H1 (cell line): ENCODE data around the gene FHAD1. TPM values are rescaled to one million over a fixed set of nuclear protein-coding genes. Genes with fewer than 3 reads are reported as not detected.

Experiments
- CTCF ChIA-PET: fragments of 300-600 bp; sonication (Branson Sonifier 250); formaldehyde crosslinking; loops from one replicate; lab custom pipeline; 2021; ENCODE audit not compliant: partially characterized antibody; lab: Charles Lee
- POLR2A ChIA-PET: fragments of 300-600 bp; sonication (Branson Sonifier 250); formaldehyde crosslinking; loops from one replicate; lab custom pipeline; 2021; ENCODE audit warnings: inconsistent platforms; ENCODE audit not compliant: partially characterized antibody; lab: Charles Lee
- DNase-seq, 2 experiments: peaks; one replicate each; pipeline versions ENCODE4 v3.0.0 to v3.0.0-alpha.2; 2010 to 2022; ENCODE audit warnings: low spot score in 2 of 2, low read depth in 1 of 2, mixed read lengths in 1 of 2
- FAIRE-seq: peaks from 2 replicates; lab custom pipeline; 2011; peaks lifted over from hg19 to GRCh38; lab: Jason Lieb, UNC
- H2AFZ ChIP-seq: 2 replicates; pipeline ENCODE4 v1.8.1; 2012; ENCODE audit warnings: low read length, inconsistent platforms
- H2AK5ac ChIP-seq: 2 replicates; pipeline ENCODE4 v1.6.1; 2013; ENCODE audit warnings: low read depth, low read length
- H2BK120ac ChIP-seq: replicated peaks from 2 replicates; pipeline ENCODE3; 2013; ENCODE audit warnings: low read depth, low read length, inconsistent platforms
- H2BK12ac ChIP-seq: 2 replicates; pipeline ENCODE4 v1.6.1; 2013; ENCODE audit warnings: low read depth, low read length
- H2BK15ac ChIP-seq: 2 replicates; pipeline ENCODE4 v1.6.1; 2013; ENCODE audit warnings: low read length
- H2BK20ac ChIP-seq: 2 replicates; pipeline ENCODE4 v1.6.1; 2013; ENCODE audit warnings: low read length
- H2BK5ac ChIP-seq: 2 replicates; pipeline ENCODE4 v1.6.1; 2013; ENCODE audit warnings: low read depth, low read length
- H3K14ac ChIP-seq: 2 replicates; pipeline ENCODE4 v1.6.1; 2013; ENCODE audit warnings: inconsistent platforms; ENCODE audit not compliant: insufficient read length
- H3K18ac ChIP-seq: 2 replicates; pipeline ENCODE4 v1.6.1; 2013; ENCODE audit warnings: low read length; ENCODE audit errors: extremely low read depth
- H3K23ac ChIP-seq: 2 replicates; pipeline ENCODE4 v1.6.1; 2013; ENCODE audit warnings: inconsistent platforms; ENCODE audit not compliant: insufficient read length
- H3K23me2 ChIP-seq: 2 replicates; pipeline ENCODE4 v1.6.1; 2013; ENCODE audit warnings: low read depth, low read length
- H3K27ac ChIP-seq: 2 replicates; pipeline ENCODE4 v1.6.1; 2011; ENCODE audit warnings: low read depth, low read length, inconsistent platforms
- H3K27me3 ChIP-seq, 4 experiments: replicated peaks in 1 of 4; 1 replicate in 1 of 4; 2 replicates in 3 of 4; pipeline versions ENCODE4 v1.6.1 to v1.8.1; 2011 to 2013; ENCODE audit warnings: low read length in 3 of 4, mild to moderate bottlenecking in 3 of 4, inconsistent platforms in 2 of 4, mixed read lengths in 2 of 4, moderate library complexity in 1 of 4; ENCODE audit not compliant: control insufficient read depth in 3 of 4, insufficient read depth in 3 of 4; ENCODE audit errors: extremely low read depth in 1 of 4
- H3K36me3 ChIP-seq, 4 experiments: 2 replicates each; pipeline versions ENCODE4 v1.6.1 to v1.8.1; 2011 to 2013; ENCODE audit warnings: mild to moderate bottlenecking in 4 of 4, low read length in 3 of 4, moderate library complexity in 2 of 4, control low read depth in 1 of 4, inconsistent platforms in 1 of 4; ENCODE audit not compliant: insufficient read depth in 4 of 4, control insufficient read depth in 2 of 4
- H3K4ac ChIP-seq: replicated peaks from 2 replicates; pipeline ENCODE3; 2013; ENCODE audit warnings: low read length, low read depth, mixed read lengths, inconsistent platforms; ENCODE audit not compliant: insufficient read length
- H3K4me1 ChIP-seq, 4 experiments: replicated peaks in 1 of 4; 1 replicate in 1 of 4; 2 replicates in 3 of 4; pipeline versions ENCODE4 v1.6.1 to v1.8.1; 2011 to 2013; ENCODE audit warnings: low read length in 3 of 4, inconsistent platforms in 2 of 4, mixed read lengths in 1 of 4; ENCODE audit not compliant: insufficient read depth in 4 of 4, control insufficient read depth in 3 of 4
- H3K4me2 ChIP-seq, 2 experiments: 2 replicates each; pipeline versions ENCODE4 v1.6.1 to v1.8.1; 2011 to 2013; ENCODE audit warnings: low read depth in 2 of 2, low read length in 2 of 2, control low read depth in 1 of 2, inconsistent platforms in 1 of 2, mild to moderate bottlenecking in 1 of 2; ENCODE audit not compliant: insufficient read depth in 1 of 2
- H3K4me3 ChIP-seq, 4 experiments: fragments of 200-600, 300-600 bp in 1 of 4; sonication (generic), shearing (Covaris generic), sonication (Bioruptor Twin) in 1 of 4; 2 replicates each; pipeline versions ENCODE4 v1.5.1 to v1.8.1; 2011 to 2016; ENCODE audit warnings: low read length in 4 of 4, low read depth in 3 of 4, control low read depth in 2 of 4, inconsistent platforms in 2 of 4, mild to moderate bottlenecking in 2 of 4, mixed read lengths in 1 of 4, moderate library complexity in 1 of 4; ENCODE audit not compliant: insufficient read depth in 2 of 4; ENCODE audit errors: extremely low read depth in 1 of 4
- H3K56ac ChIP-seq: replicated peaks from 2 replicates; pipeline ENCODE3; 2013; ENCODE audit warnings: low read depth, mild to moderate bottlenecking, mixed read lengths, low read length, inconsistent platforms; ENCODE audit not compliant: insufficient read length
- H3K79me1 ChIP-seq: 2 replicates; pipeline ENCODE4 v1.6.1; 2013; ENCODE audit warnings: low read depth, low read length, control low read depth
- H3K79me2 ChIP-seq, 2 experiments: 2 replicates each; pipeline versions ENCODE4 v1.6.1 to v1.8.1; 2012 to 2013; ENCODE audit warnings: low read length in 2 of 2, mild to moderate bottlenecking in 2 of 2, inconsistent platforms in 1 of 2; ENCODE audit not compliant: insufficient read depth in 2 of 2, control insufficient read depth in 1 of 2
- H3K9ac ChIP-seq, 4 experiments: replicated peaks in 1 of 4; 1 replicate in 1 of 4; 2 replicates in 3 of 4; pipeline versions ENCODE4 v1.6.1 to v1.8.1; 2011 to 2013; ENCODE audit warnings: low read depth in 3 of 4, low read length in 3 of 4, control low read depth in 2 of 4, mild to moderate bottlenecking in 2 of 4, moderate library complexity in 2 of 4, inconsistent platforms in 1 of 4; ENCODE audit errors: extremely low read depth in 1 of 4
- H3K9me3 ChIP-seq, 2 experiments: 2 replicates each; pipeline versions ENCODE4 v1.6.1 to v1.8.1; 2012 to 2013; ENCODE audit warnings: mild to moderate bottlenecking in 2 of 2, moderate library complexity in 2 of 2, control low read depth in 1 of 2, inconsistent platforms in 1 of 2, low read depth in 1 of 2, low read length in 1 of 2, mixed read lengths in 1 of 2; ENCODE audit not compliant: insufficient read depth in 2 of 2
- H4K20me1 ChIP-seq, 2 experiments: replicated peaks in 1 of 2; 2 replicates each; pipeline versions ENCODE3 to v1.8.1; 2011 to 2013; ENCODE audit warnings: inconsistent platforms in 2 of 2, low read length in 2 of 2, mild to moderate bottlenecking in 1 of 2; ENCODE audit not compliant: insufficient read depth in 2 of 2, control insufficient read depth in 1 of 2
- H4K5ac ChIP-seq: 2 replicates; pipeline ENCODE4 v1.6.1; 2013; ENCODE audit warnings: low read length, low read depth, mixed read lengths, inconsistent platforms; ENCODE audit not compliant: insufficient read length
- H4K8ac ChIP-seq: 2 replicates; pipeline ENCODE4 v1.8.0; 2013; ENCODE audit warnings: mild to moderate bottlenecking, moderate library complexity, low read length, inconsistent platforms; ENCODE audit not compliant: insufficient read depth; ENCODE audit errors: extremely low read depth
- H4K91ac ChIP-seq: replicated peaks from 2 replicates; pipeline ENCODE3; 2013; ENCODE audit warnings: low read length, mixed read lengths, inconsistent platforms; ENCODE audit not compliant: insufficient read length
- KDM4A ChIP-seq: IDR thresholded peaks from one replicate; pipeline ENCODE4 v1.7.1; 2012; ENCODE audit warnings: low read depth, mild to moderate bottlenecking, moderate library complexity, low read length, inconsistent platforms; ENCODE audit not compliant: severe bottlenecking
- WGBS, 2 experiments: shearing (Covaris generic) in 1 of 2; methylation state at CpG; one replicate each; pipeline versions ENCODE4 v1.1.6 to v1.1.7; 2013 to 2015; ENCODE audit warnings: low lambda C conversion rate in 2 of 2, mixed read lengths in 2 of 2, inconsistent platforms in 1 of 2, low coverage in 1 of 2, missing lambda C conversion rate in 1 of 2; ENCODE audit not compliant: insufficient replicate concordance in 2 of 2, insufficient coverage in 1 of 2, insufficient read length in 1 of 2; ENCODE audit errors: extremely low coverage in 1 of 2, missing lambda C conversion rate in 1 of 2; 5-methylcytosine and 5-hydroxymethylcytosine counted together
- polyA plus RNA-seq, 7 experiments: library from polyadenylated mRNA; depleted of rRNA in 3 of 7; stranded (reverse) in 5 of 7; unstranded in 2 of 7; fragments of >200 nt in 5 of 7; fragments of 200-250 nt in 2 of 7; gene quantifications; 1 replicate in 5 of 7; 2 replicates in 1 of 7; 4 replicates in 1 of 7; pipeline versions ENCODE4 v1.2.1 to v1.2.3, GENCODE V29; 2011 to 2013; ENCODE audit warnings: missing spikeins in 2 of 7, mixed read lengths in 2 of 7
- total RNA-seq: library from RNA; stranded (reverse); fragmentation: NEBNext Ultra II Directional; extraction: Animal tissue kit (Norgen Biotek cat#: 25700); gene quantifications from 2 replicates; pipeline ENCODE4 v1.2.1, GENCODE V29; 2021

Gene FHAD1
- total and polyA plus RNA-seq, 2 of the 8 experiments (the other 6 are each of a cell fraction or from before 2014, with no cell fraction given) = 0.39 to 0.69 TPM

DNA sequence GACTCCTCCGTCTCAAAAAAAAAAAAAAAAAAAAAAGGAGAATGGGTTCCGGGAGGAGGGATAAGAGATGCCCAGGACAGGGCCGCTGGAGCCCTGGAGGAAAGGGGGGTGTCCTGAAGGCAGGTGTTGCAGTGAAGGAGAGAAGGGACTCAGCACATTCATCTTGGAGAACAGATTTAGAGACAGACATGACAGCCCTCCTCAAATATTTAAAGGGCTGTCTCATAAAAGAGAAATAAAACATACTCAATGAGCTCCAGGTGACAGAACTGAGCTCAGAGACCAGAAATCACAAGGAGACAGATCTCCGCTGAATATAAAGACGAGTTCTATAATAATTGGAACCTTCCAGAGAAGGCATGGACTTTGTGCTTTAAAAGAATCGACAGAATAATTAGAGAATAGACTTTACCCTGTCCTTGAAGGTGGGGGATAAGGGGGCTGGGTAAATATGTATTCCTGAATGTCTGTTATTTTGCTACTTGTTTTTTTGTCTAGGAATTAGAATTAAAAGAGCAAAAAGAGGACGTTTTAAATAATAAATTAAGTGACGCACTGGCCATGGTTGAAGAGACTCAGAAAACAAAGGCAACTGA is 110.7 kb downstream of the FHAD1 start:
- no peak overlapping the region for H3K4ac ChIP-seq
- no peak overlapping the region for H4K8ac ChIP-seq
- H3K36me3 ChIP-seq = no peaks in the 10 kb centered on the region
- H3K4me1 ChIP-seq = peaks cover 0 to 3% (median 0%) of the 10 kb centered on the region in 4 experiments; a peak in 1 of 7 replicates
- no peaks in the 10 kb centered on the region for H3K79me2 ChIP-seq
- H3K27ac ChIP-seq = no peak overlapping the region
- H2BK20ac ChIP-seq = no peak overlapping the region
- H3K79me1 ChIP-seq = no peaks in the 10 kb centered on the region
- H3K27me3 ChIP-seq = peaks cover 0 to 3% (median 0%) of the 10 kb centered on the region in 4 experiments; a peak in 1 of 7 replicates
- 86% methylated on average over 6 of the region's 8 CpGs; no CpG with 5 or more reads in 1 of the 2 experiments for WGBS, 2 experiments
- no peak overlapping the region for H3K23ac ChIP-seq
- FAIRE-seq (no peak), DNase-seq (no peak)
- no peak overlapping the region for H3K14ac ChIP-seq
- no peaks in the 10 kb centered on the region for H3K23me2 ChIP-seq
- H2BK15ac ChIP-seq = no peak overlapping the region
- no peak overlapping the region for H4K91ac ChIP-seq
- no peak overlapping the region for H2BK120ac ChIP-seq
- no peak overlapping the region for H3K4me2 ChIP-seq
- no peak for TF ChIP-seq KDM4A
- no peak overlapping the region for H2BK5ac ChIP-seq
- POLR2A ChIA-PET = no interaction called here
- no peak overlapping the region for H4K5ac ChIP-seq
- H2AFZ ChIP-seq = no peak overlapping the region
- H2AK5ac ChIP-seq = no peak overlapping the region
- no peak overlapping the region for H3K18ac ChIP-seq
- H3K9me3 ChIP-seq = no peaks in the 10 kb centered on the region
- H3K9ac ChIP-seq = no peak overlapping the region
- CTCF ChIA-PET = interaction anchor here (5.0 kb wide), 1 partner anchor 34 kb away, joined by 20 read pairs; no protein-coding TSS in a partner anchor
- no peak overlapping the region for H2BK12ac ChIP-seq
- H3K56ac ChIP-seq = no peak overlapping the region
- H4K20me1 ChIP-seq = no peaks in the 10 kb centered on the region
- H3K4me3 ChIP-seq = no peak overlapping the region
